Spinal cord (tissue), 10 donors: ENCODE measurements around the gene SORCS1. TPM values are rescaled to one million over a fixed set of nuclear protein-coding genes. Genes with fewer than 3 reads are reported as not detected.

Experiments
- DNase-seq, 6 donors: peaks; one replicate each; pipeline versions ENCODE4 v3.0.0 to v3.0.0-alpha.2; 2013 to 2015; ENCODE audit warnings: low spot score in 6 of 6, low read depth in 4 of 6
- H3K27ac ChIP-seq: one replicate; pipeline ENCODE4 v1.5.1; 2013; ENCODE audit warnings: low read depth, low read length, control low read depth
- H3K27me3 ChIP-seq: one replicate; pipeline ENCODE4 v1.6.1; 2013; ENCODE audit warnings: low read length; ENCODE audit not compliant: control insufficient read depth, insufficient read depth
- H3K36me3 ChIP-seq: one replicate; pipeline ENCODE4 v1.6.1; 2013; ENCODE audit warnings: low read length; ENCODE audit not compliant: control insufficient read depth, insufficient read depth
- H3K4me1 ChIP-seq: one replicate; pipeline ENCODE4 v1.6.1; 2013; ENCODE audit warnings: low read length; ENCODE audit not compliant: control insufficient read depth, insufficient read depth
- H3K4me3 ChIP-seq: one replicate; pipeline ENCODE4 v1.5.1; 2013; ENCODE audit warnings: low read depth, low read length, control low read depth
- H3K9me3 ChIP-seq: one replicate; pipeline ENCODE4 v1.6.1; 2013; ENCODE audit warnings: low read length; ENCODE audit not compliant: control insufficient read depth, insufficient read depth
- WGBS: methylation state at CpG from one replicate; pipeline ENCODE4 v1.1.5; 2013; ENCODE audit warnings: missing lambda C conversion rate; ENCODE audit not compliant: insufficient coverage; 5-methylcytosine and 5-hydroxymethylcytosine counted together
- polyA plus RNA-seq, 2 donors: library from polyadenylated mRNA; unstranded; fragments of 120-200 nt; gene quantifications; one replicate each; pipeline ENCODE4 v1.2.1, GENCODE V29; 2013; ENCODE audit not compliant: insufficient read length in 2 of 2
- total RNA-seq, 2 donors: library from RNA; depleted of rRNA in 1 of 2; stranded (reverse); fragments of 120-200 nt in 1 of 2; fragments of >200 nt in 1 of 2; gene quantifications; one replicate each; pipeline versions ENCODE4 v1.2.3 to v1.2.4, GENCODE V29; 2013 to 2014
- donor health status: healthy.

SORCS1 gene
- total and polyA plus RNA-seq, 4 donors, result 11.4 to 38.0 (median 19.3) TPM

GRCh38 chr10:106637873-106638272 lies 526.6 kb downstream of the SORCS1 start:
- H3K27ac ChIP-seq, result no peak overlapping the region
- no peaks in the 10 kb centered on the region for H3K4me1 ChIP-seq
- no peaks in the 10 kb centered on the region for H3K36me3 ChIP-seq
- no peaks in the 10 kb centered on the region for H3K9me3 ChIP-seq
- H3K27me3 ChIP-seq, result no peaks in the 10 kb centered on the region
- DNase-seq, result no peak
- no peak overlapping the region for H3K4me3 ChIP-seq

DNA sequence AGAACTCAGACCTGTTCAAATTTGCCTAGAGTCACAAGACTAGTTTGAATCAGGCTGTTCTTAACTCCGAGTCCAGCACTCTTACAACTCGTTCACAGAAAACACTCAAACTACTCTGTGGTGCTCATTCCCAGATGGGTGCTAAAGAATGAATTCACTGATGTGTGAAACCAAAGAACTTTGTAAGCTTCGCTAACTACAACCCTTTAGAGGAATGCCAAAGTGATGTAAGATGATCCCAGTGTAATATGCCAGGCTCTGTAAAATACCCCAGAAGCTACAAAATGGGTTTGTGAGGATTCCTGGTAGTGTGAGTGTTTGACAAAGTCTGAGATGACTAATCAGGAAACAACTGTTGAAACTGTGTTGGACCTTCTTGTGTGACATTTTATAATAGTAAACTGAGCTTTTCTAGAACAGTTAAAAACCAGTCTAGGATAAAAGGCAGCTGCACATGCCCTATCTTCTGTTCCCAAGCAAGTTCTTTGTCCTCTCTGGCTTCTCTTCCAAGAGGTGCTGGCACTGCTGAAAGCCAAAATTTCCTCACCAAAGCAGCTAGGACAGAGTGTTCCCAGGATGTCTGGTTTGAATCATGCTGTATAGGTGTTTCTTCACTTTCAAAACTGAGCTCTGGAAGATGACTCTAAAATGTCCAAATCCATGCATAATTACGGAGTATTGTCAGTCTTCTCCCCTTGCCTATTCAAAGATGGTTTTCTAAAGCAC lies 527.6 kb downstream of the SORCS1 start:
- DNase-seq, result peak in 1 of 6 donors; percentile 68
- no peaks in the 10 kb centered on the region for H3K9me3 ChIP-seq
- no peaks in the 10 kb centered on the region for H3K36me3 ChIP-seq
- WGBS, result no CpG with 5 or more reads among the region's 4 CpGs
- no peaks in the 10 kb centered on the region for H3K4me1 ChIP-seq
- no peaks in the 10 kb centered on the region for H3K27me3 ChIP-seq
- H3K27ac ChIP-seq, result no peak overlapping the region
- H3K4me3 ChIP-seq, result no peak overlapping the region

GRCh38 chr10:106635947-106636346 lies 528.6 kb downstream of the SORCS1 start:
- no peak overlapping the region for H3K27ac ChIP-seq
- no peaks in the 10 kb centered on the region for H3K27me3 ChIP-seq
- H3K36me3 ChIP-seq, result no peaks in the 10 kb centered on the region
- DNase-seq, result no peak
- WGBS, result 93% methylated on average over 4 of the region's 6 CpGs
- no peaks in the 10 kb centered on the region for H3K9me3 ChIP-seq
- H3K4me1 ChIP-seq, result no peaks in the 10 kb centered on the region
- H3K4me3 ChIP-seq, result no peak overlapping the region

- H3K9me3 ChIP-seq, result no peaks in the 10 kb centered on the region
- no peaks in the 10 kb centered on the region for H3K4me1 ChIP-seq
- no peak overlapping the region for H3K27ac ChIP-seq
- H3K27me3 ChIP-seq, result no peaks in the 10 kb centered on the region
- no peak overlapping the region for H3K4me3 ChIP-seq
- WGBS, result 56% methylated on average over 1 of the region's 3 CpGs
- peak in 1 of 6 donors; percentile 22 for DNase-seq
- H3K36me3 ChIP-seq, result no peaks in the 10 kb centered on the region
Observed at GRCh38 chr10:106631016-106631702, 533.3 kb downstream of the SORCS1 start.

DNA sequence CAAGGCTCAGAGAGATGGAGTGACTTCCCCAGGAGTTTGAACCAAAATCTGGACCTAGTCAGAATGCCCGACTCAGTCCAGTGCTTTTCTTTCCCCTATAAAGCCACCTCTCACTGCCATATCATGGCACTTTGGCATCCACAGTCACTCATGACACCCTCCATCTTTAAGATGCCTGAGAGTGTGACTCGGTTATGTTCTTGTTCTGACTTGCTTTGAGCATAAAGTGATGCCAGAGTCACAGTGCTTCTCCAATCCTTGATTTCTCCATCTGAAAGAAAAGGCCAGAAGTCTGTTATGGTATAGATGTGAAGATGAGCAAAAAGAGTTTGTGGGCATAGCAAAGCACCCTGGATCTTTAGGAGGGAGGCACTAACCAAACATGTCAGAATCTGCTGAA lies 538.1 kb downstream of the SORCS1 start:
- H3K36me3 ChIP-seq, result no peaks in the 10 kb centered on the region
- H3K9me3 ChIP-seq, result no peaks in the 10 kb centered on the region
- H3K27me3 ChIP-seq, result no peaks in the 10 kb centered on the region
- peaks cover 8% of the 10 kb centered on the region for H3K4me1 ChIP-seq
- H3K4me3 ChIP-seq, result no peak overlapping the region
- DNase-seq, result no peak
- 80% methylated on average over 1 of the region's 2 CpGs for WGBS
- no peak overlapping the region for H3K27ac ChIP-seq

- Histone ChIP-seq H3K9me3 (no peaks in the 10 kb centered on the region), H3K4me3 (no peak overlapping the region), H3K36me3 (no peaks in the 10 kb centered on the region), H3K4me1 (peaks cover 8% of the 10 kb centered on the region), H3K27ac (no peak overlapping the region), H3K27me3 (no peaks in the 10 kb centered on the region)
- WGBS, result 35% methylated on average over 4 of the region's 6 CpGs
- peak in 1 of 6 donors; percentile 64 for DNase-seq
Observed at GRCh38 chr10:106625751-106626150, 538.8 kb downstream of the SORCS1 start.

DNA sequence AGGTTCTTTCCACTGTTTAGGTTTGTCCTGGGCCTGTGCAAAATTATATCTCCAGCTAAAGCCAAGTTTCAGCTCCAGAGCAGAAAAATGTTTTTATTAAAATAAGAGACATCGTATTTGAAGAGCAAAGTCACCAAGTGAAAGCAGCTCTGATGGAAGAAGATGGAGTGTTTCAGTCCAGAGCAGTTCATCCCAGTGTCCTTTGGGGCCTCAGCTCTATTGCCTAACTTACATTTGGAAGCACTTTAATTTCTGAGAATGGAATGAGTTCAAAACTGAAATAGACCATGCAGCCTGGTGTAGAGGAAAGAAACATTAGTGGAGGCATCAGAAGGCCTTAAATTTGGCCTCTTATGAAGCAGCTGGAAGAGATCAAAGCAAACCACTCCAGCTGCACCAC lies 545.2 kb downstream of the SORCS1 start:
- H3K4me1 ChIP-seq, result no peaks in the 10 kb centered on the region
- no peaks in the 10 kb centered on the region for H3K27me3 ChIP-seq
- no peaks in the 10 kb centered on the region for H3K36me3 ChIP-seq
- no peak overlapping the region for H3K4me3 ChIP-seq
- no peak overlapping the region for H3K27ac ChIP-seq
- no CpG with 5 or more reads among the region's 1 CpG for WGBS
- no peak for DNase-seq
- H3K9me3 ChIP-seq, result no peaks in the 10 kb centered on the region

DNA sequence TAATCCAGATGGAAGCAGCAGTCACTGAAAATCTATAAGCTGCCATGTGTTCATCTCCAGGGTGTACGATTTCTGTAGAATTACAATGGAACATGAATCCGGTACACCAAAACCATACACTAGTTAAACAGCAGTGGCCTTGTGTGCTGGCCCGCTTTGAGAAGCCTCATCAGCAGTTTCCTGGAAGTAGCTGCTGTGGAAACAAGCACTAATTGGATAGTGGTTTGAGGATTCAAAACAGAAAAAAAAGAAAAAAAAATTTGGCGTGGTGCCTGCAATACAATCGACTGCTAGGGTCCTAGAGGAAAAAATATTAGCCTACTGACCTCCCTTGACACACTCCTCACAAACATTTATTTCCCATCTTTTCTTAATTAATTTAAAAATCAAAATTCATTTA lies 545.9 kb downstream of the SORCS1 start:
- H3K4me1 ChIP-seq, result no peaks in the 10 kb centered on the region
- WGBS, result no CpG with 5 or more reads among the region's 5 CpGs
- H3K27ac ChIP-seq, result no peak overlapping the region
- no peaks in the 10 kb centered on the region for H3K27me3 ChIP-seq
- DNase-seq, result peak in 2 of 6 donors; percentile 62 to 79
- no peaks in the 10 kb centered on the region for H3K36me3 ChIP-seq
- H3K9me3 ChIP-seq, result no peaks in the 10 kb centered on the region
- H3K4me3 ChIP-seq, result no peak overlapping the region

- no peaks in the 10 kb centered on the region for H3K4me1 ChIP-seq
- H3K4me3 ChIP-seq, result no peak overlapping the region
- H3K36me3 ChIP-seq, result no peaks in the 10 kb centered on the region
- no peaks in the 10 kb centered on the region for H3K9me3 ChIP-seq
- no peak for DNase-seq
- WGBS, result 31% methylated on average over 3 of the region's 3 CpGs
- no peaks in the 10 kb centered on the region for H3K27me3 ChIP-seq
- H3K27ac ChIP-seq, result no peak overlapping the region
Observed at GRCh38 chr10:106615081-106615480, 549.4 kb downstream of the SORCS1 start.

DNA sequence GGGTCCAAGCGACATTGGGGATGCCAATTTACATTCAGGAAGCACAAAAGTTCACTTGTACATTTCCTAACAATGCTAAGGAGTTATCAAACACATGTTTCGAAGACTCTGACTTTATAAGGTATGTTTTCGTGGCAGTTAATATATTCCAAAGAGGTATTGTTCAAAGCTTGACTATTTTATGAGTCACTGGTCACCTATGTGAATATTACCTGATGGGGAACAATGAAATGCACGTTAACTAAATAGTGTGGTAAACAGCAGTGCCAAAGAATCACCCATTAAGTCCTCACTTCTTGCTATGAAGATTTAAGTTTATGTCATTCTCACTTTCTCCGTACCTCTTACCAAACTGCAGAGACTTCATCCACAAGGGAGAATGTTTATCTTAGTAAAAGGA lies 550.2 kb downstream of the SORCS1 start:
- H3K36me3 ChIP-seq, result no peaks in the 10 kb centered on the region
- no peaks in the 10 kb centered on the region for H3K27me3 ChIP-seq
- H3K9me3 ChIP-seq, result no peaks in the 10 kb centered on the region
- H3K4me3 ChIP-seq, result no peak overlapping the region
- H3K27ac ChIP-seq, result no peak overlapping the region
- H3K4me1 ChIP-seq, result no peaks in the 10 kb centered on the region
- 100% methylated on average over 1 of the region's 5 CpGs for WGBS
- DNase-seq, result no peak
